Measurements from ENCODE around the gene MRPS7.

- TF ChIP-seq CTCF (conservative IDR thresholded peaks at IDR 0.05; ENCODE audit: low read depth, low read length) (no peak), EZH2 (IDR thresholded peaks at IDR 0.05; ENCODE audit: borderline replicate concordance, low read depth, low read length, poor library complexity, severe bottlenecking) (no peak)
Measured at GRCh38 chr17:75300280-75300679, 38.6 kb downstream of the MRPS7 start.

Data from A673 (cell line).